ENCODE results near the gene LYRM4.

The LYRM4 gene

DNA sequence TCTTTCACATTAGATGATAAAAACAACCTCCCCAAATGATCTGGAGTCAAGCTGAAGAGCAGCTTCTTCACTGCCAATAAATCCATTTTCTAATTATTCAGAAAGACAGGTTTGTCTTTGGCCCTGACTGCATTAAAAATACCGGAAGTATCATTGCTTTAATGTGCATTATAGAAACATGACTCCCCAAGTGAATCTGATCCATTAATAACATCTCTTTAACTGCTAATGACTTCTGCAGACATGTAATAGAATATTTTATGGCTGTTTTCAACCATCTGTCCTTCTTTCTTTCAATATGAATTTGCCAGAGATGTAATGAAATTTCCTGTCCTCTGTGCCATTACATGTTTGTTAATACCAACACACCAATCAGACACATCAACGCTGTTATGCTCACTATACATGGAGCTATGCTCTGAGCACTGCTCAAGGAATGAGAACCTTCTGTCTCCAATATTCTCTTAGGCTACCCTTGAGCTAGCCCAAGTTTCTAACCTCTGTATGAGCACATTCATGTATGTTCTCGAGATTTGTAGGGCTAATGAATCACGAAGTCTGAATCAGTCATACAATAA, 87.8 kb downstream of the LYRM4 start:
- no peak for DNase-seq (ENCODE audit: low spot score)

DNA sequence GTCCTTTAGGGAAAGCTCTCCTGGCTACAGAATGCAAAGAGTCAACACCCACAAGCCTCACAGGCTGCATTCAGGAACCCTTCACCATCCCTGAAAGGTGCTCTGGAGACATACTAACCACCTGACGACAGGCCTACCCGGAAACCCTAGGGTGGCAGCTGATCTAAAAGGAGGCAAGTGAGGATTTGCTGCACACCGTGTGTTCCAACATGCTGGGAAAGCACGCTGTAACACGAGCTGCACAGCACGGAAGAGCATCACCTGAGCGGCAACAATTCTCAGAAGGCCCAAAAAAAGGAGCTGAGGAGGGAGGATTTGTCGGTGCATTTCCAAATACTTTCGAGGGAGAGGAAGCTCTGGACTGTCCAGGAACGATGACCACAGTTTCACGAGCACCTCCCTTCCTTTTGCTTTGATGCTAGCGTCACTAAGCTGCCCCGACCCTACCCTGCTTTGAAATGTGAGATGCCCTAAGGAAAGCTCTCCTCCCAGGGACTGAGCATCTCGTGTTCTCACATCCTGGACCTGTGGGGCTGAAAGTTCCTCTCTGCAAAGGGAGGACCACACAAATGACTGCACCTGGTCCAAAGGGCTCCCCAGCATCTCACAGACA, 88.6 kb downstream of the LYRM4 start:
- DNase-seq (ENCODE audit: low spot score): no peak

DNA sequence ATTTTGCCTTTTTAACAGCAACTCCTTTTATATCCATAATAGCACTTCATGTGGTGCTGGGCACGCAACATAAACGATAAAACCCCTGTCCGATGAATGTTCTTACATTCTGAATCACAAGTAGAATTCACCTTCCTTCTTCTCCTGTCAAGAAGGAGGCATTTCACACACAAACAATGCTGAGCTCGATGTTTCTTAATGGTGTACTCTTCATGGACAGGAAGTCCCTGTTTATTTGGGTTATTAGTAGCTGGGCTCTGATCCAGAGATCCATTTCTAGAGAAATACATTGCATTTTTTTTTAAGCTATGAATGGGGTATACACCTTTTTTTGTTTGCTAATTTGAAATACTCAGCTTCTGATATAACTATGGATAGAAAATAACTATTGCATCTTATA, 93.2 kb downstream of the LYRM4 start:
- no peak for DNase-seq (ENCODE audit: low spot score)

DNA sequence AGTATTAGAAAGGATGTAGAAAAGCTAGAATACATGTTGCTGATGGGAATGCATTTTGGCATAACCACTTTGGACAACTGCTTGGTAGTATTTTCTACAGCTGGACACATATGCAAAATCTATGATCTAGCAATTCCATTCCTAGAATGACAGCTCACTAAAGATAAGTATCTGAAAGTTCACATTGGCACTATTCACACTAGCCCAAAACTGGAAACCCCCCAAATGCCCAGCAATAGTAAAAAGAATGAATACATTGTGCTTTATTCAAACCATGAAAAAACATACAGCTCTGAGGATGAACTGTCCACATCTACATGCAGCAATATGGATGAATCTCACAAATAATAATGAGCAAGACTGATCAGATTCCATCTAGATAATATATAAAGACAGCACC, 96.7 kb downstream of the LYRM4 start:
- no peak for DNase-seq (ENCODE audit: low spot score)

DNA sequence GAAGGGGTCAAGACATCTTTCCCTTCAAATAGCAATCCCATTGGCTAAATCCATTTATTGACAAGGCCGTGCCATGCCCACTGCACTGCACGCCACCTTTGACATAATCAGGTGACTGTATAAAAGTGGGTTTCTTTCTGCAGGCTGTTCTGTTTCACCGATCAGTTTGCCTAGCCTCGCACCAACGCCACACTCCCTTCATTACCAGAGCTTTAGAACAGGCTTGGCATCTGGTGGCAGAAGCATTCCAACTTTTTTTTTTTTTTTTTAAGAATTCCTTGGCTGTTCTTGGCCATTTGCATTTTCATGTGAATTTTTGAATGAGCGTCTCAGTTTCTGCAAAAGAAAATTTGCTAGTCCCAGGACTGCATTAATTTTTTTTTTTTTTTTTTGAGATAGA, 97.5 kb downstream of the LYRM4 start:
- DNase-seq (ENCODE audit: low spot score): no peak

DNA sequence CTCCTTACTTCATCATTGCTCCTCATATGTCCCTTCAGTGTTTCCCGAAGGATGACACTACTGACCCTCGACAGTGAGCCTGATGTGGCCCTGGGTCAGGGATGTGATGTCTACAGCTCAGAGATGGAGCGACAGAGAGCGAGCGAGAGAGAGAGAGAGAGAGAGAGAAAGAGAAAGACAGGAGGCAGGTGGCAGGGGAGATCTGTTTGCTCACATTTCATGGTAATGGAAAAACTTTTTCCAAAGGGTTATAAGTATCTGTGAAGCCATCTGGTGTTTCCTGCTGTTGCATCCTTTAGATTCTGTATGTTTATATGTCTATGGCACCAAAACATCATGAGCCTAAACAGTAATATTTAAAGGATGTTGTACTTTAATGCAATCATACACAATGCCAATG, 98.4 kb downstream of the LYRM4 start:
- no peak for DNase-seq (ENCODE audit: low spot score)

DNA sequence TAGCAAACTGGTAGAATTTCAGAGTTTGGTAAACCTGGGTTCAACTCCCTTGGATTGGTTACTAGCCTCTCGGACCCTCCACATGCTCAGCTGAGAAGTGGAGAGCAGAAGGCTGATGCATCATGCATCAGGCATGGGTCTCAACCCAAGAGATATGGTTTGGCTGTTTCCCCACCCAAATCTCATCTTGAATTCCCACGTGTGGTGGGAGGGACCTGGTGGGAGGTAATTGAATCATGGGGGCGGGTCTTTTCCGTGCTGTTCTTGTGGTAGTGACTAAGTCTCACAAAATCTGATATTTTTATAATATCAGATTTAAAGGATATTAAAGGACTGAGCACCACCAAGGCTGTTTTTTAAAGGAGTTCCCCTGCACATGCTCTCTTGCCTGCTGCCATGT, 100.5 kb downstream of the LYRM4 start:
- DNase-seq (ENCODE audit: low spot score): no peak

DNA sequence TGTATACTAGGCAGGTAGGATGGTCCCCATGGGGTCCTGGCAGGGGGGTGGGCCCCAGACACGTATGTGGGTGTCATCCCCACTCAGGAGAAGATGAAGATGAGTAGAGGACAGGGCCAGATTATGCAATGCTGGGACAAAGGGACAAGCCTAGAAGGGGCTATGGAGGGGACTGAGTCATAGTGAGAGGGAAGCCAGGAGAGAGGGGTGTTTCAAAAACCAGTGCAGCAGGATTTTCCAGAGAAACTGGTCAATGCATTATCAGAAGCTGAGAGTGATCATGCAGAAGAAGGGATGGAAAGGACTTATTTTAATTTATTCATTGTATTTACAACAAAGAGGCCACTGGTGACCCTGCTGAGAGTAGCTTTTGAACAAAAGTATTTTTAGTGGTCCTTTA, 101.6 kb downstream of the LYRM4 start:
- DNase-seq (ENCODE audit: low spot score): no peak

DNA sequence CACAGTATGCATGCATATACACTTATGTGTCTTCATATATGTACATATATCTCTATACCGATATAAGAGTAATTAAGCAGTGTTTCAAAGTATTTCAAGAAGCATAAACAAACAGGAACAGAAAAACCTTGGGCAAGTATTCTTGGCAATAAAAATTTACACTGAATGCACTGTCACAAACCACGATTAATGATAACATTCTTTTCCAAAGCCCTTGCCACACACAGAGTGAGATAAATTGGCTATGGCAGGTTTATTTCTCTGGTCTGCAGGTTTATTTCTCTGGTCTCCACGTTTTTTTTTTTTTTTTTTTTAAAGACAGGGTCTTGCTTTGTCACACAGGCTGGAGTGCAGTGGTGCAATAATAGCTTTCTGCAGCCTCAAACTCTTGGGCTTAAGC, 102.6 kb downstream of the LYRM4 start:
- no peak for DNase-seq (ENCODE audit: low spot score)

DNA sequence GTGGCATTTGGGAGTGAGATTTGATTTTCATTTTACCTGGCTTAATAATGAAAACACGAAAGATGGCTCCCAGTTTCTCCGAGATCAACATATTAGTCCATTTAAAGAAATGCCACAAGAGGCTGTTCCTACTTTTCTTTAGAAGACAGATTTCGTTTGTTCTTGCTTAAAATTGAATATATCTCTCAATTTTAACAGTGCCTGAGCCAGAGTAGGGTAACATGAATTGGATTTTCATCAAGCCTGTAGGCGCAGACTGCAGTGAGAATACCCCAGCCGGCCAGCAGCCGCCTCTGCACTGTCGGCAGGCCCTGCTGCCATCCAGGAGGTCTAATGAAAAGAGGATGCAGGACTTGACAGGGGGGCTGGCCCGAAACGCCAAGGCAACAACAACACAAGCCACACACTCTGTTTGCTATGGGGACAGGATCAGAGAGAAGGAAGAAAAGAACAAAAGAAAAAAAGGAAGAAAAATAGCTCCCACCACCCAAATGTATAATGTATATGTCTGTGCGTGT, 103.1 kb downstream of the LYRM4 start:
- DNase-seq (ENCODE audit: low spot score): no peak

DNA sequence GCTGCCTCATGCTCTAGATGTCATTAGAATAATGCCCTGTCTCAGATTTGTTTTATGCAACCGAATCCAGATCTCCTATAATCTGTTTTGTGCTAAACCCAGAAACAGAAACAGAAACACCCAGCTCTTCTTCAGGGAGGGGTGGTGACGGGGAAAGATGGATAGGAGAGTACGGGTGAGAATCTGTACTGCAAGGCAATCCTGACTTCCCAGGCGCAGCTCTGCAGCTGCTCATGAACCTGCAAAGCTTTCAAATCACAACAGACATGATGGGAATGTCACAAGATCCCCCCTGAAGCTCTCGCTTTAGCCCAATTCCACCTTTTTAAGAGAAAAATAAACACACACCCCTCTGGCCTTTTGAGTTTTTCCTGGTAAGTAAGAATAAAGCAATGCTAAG, 104.1 kb downstream of the LYRM4 start:
- DNase-seq (ENCODE audit: low spot score): no peak

DNA sequence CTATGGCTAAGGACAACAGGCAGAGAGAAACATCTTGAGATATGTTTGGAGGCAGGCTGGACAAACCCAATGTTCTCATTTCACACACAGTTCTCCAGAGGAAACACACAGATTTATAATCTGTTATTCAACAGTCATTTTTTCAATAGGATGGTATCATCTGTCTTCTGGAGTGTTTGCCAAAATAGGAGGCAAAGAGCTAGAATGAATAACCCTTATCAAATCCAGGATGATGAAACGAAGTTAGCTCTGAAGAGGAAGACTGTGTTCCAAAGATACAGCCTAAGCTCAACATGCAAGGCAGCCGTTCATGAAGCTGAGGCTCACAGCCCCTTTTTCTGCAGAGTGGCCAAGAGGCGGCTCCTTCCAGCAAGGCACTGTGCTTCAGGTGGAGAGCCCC, 104.8 kb downstream of the LYRM4 start:
- no peak for DNase-seq (ENCODE audit: low spot score)

DNA sequence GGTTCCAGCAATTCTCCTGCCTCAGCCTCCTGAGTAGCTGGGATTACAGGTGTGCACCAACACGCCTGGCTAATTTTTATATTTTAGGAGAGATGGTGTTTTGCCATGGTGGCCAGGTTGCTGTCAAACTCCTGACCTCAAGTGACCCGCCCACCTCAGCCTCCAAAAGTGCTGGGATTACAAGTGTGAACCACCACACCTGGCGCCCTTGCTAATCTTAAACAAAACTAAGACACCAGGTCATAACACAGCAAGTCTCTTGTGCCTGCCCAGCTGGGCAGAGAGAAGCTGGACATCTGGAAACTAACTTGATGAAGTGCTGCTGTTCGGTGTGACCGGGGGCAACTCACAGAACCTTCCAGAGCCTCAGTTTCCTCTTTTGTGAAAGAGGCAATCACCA, 107.6 kb downstream of the LYRM4 start:
- no peak for DNase-seq (ENCODE audit: low spot score)

DNA sequence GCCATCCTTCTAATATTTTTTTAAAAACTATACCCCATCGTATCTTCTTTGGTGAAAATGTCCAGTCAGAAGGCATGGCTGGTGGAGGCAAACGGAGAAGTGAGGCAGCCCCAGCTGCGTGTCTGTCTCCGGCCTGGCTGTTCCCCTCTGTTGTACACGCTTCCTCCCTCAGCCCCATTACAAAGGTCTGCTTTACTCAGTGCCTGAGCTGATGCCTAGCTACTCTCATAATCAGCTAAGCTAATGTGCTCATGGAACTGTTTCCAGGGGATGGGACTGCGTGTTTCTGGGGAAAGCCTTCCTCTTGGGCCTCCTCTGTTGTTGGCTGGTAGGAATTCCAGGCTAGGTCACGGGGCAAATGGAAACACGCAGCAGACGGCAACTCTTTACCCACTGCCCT, 108.3 kb downstream of the LYRM4 start:
- peak; percentile 26 for DNase-seq (ENCODE audit: low spot score)

DNA sequence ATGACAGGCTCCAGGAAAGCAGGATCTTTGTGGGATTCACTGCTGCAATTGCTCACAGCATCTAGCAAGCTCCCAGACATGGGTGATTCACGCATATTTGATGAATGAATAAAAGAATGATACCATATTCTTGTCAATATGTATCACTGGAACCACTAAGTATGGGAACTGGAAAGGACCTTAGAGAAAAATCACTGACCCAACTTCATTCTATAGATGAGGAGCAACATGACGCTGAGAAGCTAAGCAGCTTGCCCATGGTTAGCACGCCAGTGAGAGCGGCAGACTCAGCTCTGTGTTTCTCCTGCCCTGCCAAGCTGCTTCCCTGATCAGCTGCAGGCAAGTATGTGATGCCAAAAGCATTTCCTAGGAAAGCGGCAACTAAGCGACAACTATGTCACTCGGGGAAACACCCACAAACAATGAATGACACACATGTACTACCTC, 108.8 kb downstream of the LYRM4 start:
- peak; percentile 82 for DNase-seq (ENCODE audit: low spot score)

DNA sequence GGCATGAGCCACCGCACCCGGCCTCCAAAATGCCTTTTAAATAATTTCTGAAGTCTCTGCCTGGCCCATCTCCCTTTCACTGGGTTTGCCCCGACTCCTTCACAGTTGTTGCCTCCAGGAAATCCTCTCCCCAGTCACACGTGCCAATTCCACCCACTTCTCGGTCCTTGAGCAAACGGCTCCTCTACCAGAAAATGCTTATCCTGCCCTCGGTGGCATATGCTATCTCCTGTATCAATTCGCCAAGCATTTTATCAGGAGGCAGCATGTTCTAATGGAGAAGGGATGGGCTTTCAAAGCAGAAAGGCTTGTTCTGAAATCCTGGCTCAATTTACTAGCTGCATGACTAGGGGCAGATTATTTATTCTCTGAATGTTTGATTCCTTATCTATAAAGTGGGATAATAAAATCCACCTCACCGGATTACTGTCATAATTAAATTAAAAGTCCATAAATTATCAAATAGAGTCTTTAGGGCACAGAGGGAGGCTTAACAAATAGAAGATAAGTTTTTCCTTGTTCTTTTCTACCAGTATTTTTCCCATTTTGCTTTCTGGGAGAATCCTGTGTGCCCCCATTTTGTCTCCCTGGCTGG, 109.3 kb downstream of the LYRM4 start:
- peak; percentile 23 for DNase-seq (ENCODE audit: low spot score)

DNA sequence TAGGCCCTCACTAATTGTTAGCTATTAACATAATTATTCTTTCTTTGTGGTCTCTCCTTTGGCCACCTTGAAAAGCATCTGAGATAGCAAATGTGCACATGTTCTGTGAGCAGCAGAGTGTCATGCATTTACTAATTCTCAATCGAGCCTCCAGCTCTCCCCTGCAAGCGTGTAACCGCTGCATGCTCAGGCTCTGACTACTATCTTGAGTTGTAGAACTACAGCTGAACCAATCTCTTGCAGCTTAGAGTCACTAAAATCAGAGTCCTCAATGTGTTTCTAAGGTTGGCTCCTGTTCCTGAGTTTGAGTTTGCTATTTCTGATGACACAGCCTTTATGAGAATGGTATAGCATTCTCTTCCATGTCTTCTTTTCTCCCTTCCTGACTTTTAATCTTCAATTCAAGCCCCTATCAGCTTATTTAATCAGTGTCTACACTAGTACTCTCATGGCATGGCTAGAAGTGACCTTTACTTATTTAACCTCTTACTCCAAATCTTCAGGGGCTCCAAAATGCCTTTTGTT, 110.1 kb downstream of the LYRM4 start:
- DNase-seq (ENCODE audit: low spot score): no peak

DNA sequence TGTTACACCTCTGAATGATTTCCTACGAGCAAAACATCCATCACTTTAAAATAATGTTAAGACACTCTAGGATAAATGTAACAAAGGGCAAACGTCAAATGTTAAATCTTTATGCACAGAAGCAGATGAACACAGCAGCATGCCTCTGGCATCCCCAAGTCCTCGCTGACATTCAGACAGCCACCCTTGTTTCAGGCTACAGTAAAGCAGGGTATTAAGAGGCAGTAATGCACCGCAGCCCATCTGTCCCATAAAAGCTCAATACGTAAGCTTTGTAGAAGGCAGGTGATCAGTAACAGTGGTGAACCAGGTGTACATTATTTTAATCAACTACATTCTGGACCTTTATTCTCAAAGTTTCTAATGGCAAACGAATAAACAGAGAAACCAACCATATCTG, 110.9 kb downstream of the LYRM4 start:
- DNase-seq (ENCODE audit: low spot score): no peak

DNA sequence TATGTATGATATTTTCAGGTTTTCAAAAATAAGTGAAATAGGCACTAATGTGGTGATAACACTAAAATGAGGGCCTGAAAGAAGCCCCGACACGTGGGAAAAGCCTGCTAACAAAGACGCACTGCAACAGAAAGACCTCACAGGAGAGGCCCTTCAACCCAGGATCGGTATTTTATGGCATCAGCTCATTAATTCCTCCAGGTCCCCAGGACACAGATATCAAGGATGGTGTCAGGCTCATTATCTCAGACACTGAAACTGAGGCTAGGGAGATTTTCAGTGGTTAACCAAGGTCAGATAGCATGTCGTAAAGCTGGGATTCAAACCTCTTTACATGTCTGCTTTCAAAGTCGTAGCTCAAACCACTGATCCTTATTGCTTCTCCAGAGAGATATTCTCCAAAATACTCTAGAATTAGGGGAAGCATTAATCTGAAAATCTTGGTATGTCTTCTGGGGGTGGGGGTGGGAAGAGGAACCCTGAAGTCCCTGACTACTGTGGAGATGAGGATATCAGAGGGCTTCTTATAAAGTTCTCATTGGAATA, 111.5 kb downstream of the LYRM4 start:
- DNase-seq (ENCODE audit: low spot score): no peak

DNA sequence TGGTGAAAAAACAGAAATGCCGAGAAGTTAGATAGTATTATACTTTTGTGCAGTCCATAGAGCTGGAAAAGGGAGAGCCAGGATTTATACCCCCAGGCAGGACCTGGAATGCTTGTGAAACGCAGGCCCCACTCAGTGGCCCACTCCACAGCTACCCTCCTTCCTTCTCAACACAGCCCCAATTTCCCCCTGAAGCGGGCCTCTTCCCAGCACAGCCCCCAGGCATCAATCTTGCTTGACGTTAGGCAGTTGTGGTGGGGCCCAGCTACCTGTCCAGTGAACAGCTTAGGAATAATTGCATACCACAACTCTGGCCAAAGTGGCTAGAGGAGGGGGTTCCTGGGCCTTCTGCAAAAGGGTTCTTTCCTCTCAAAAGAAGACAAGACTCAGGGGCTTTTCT, 114.4 kb downstream of the LYRM4 start:
- no peak for DNase-seq (ENCODE audit: low spot score)

DNA sequence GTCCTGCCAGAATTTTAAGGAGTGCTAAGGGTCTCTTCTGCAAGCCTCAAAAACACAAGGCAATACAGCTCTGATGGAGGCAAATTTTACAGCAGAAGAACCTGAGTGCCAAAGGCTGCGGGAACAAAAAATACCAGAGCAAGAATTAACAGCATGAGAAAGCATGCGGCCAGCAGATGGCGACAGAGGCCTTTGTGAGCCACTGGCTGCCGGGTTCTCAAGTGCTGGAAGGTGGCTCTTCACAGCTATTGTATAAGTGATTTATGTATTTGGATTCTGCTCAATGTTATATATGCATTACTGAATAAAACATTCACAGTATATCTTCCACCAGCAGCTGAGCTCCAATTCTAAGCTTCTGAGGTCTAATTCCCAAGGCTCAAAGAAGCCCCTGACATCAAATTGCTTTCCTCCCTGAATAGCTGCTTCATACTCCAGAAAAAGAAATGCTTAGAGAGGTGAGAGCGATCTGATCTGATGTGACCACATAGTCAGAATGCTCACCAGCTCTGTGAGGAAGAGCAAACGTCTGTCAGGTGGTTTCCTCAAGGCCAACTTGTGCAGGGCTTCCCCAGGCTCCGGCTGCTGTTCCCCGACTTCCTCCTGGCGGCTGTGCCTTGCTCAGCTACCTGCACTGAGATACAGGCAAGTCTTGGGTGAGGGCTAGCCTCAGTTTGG, 117.0 kb downstream of the LYRM4 start:
- DNase-seq (ENCODE audit: low spot score): peak; percentile 86

DNA sequence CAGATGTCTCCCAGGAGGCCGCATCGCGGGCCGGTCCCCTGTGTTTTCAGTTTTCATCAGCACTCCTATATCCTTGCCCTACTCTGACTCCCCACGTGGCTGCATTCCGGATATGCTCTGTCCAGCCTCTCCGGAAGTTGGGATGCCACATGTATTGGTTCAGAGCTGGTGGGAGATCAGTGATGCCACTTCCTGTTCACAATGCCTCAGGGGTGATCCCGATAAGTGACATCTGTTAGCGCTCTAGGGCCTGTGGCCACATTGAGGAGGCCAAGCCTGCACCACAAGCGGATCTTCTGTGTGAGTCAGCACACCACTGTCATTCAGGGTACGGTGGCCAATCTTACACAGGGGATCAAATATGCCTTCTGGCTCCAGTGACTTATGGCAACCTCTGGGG, 117.8 kb downstream of the LYRM4 start:
- DNase-seq (ENCODE audit: low spot score): no peak

DNA sequence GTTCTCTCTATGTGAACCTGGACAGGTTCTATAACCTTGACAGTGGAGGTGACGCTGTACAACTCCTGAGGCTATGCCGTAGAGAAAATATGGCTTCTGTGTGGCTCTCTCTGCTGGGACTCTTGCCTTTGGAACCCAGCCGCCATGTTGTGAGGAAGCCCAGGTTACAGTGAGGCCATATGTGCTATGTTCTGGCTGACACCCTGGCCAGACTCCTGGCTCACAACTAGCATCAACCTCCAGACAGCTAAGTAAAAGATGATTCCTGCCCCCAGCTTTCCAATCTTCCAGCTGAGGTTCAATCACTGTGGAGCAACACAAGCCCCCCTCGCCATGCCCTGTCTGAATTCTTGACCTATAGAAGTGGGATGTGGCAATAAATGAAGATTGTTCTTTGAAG, 118.6 kb downstream of the LYRM4 start:
- DNase-seq (ENCODE audit: low spot score): no peak

All from GM03348 (cell line).